PC-9 (cell line): ENCODE results near the gene BTAF1. TPM values are rescaled to one million over a fixed set of nuclear protein-coding genes. Genes with fewer than 3 reads are reported as not detected.

Experiments used
- BruUV-seq: library from RNA; stranded (reverse); fragments of 400-500 nt; replicated peaks from 2 replicates; lab custom pipeline; 2021; lab: Mats Ljungman, UMichigan
- CTCF ChIA-PET: fragments of 300-600 bp; sonication (Branson Sonifier 250); formaldehyde crosslinking; loops from one replicate; lab custom pipeline; 2022; ENCODE audit warnings: antibody characterized with exemption; lab: Charles Lee
- POLR2A ChIA-PET: fragments of 300-600 bp; sonication (Branson Sonifier 250); formaldehyde crosslinking; loops from one replicate; lab custom pipeline; 2022; ENCODE audit warnings: antibody characterized with exemption; ENCODE audit not compliant: unreplicated experiment; lab: Charles Lee
- DNase-seq, 2 experiments: peaks; one replicate each; pipeline versions ENCODE4 v3.0.0 to v3.0.0-alpha.2; 2015 to 2022; ENCODE audit warnings: mixed read lengths in 1 of 2
- H2AFZ ChIP-seq: fragments of 200-600 bp; sonication (generic); 2 replicates; pipeline ENCODE4 v1.8.1; 2017; ENCODE audit warnings: antibody characterized with exemption
- H3F3A ChIP-seq: fragments of 200-600 bp; sonication (generic); 2 replicates; pipeline ENCODE4 v1.8.1; 2017; ENCODE audit warnings: antibody characterized with exemption, mild to moderate bottlenecking, low read depth; ENCODE audit not compliant: insufficient read depth
- H3K27ac ChIP-seq: fragments of 200-600 bp; sonication (generic); 2 replicates; pipeline ENCODE4 v1.6.1; 2016; ENCODE audit warnings: mixed run types
- H3K27me3 ChIP-seq: fragments of 200-600 bp; sonication (generic); 2 replicates; pipeline ENCODE4 v1.6.1; 2016; ENCODE audit warnings: low read depth, mixed run types; ENCODE audit not compliant: insufficient read depth
- H3K36me3 ChIP-seq: fragments of 200-600 bp; sonication (generic); 2 replicates; pipeline ENCODE4 v1.6.1; 2016; ENCODE audit warnings: low read depth, mixed run types
- H3K4me1 ChIP-seq: fragments of 200-600 bp; sonication (generic); replicated peaks from 2 replicates; pipeline ENCODE4 v1.6.1; 2016; ENCODE audit warnings: mixed run types; ENCODE audit not compliant: insufficient read depth
- H3K4me2 ChIP-seq: fragments of 200-600 bp; sonication (generic); 2 replicates; pipeline ENCODE4 v1.6.1; 2017; ENCODE audit warnings: mixed run types
- H3K4me3 ChIP-seq: fragments of 200-600 bp; sonication (generic); 2 replicates; pipeline ENCODE4 v1.6.1; 2016; ENCODE audit warnings: mixed run types
- H3K79me2 ChIP-seq: fragments of 200-600 bp; sonication (generic); 2 replicates; pipeline ENCODE4 v1.6.1; 2017; ENCODE audit warnings: low read depth, mixed run types
- H3K9me2 ChIP-seq: fragments of 200-600 bp; sonication (generic); 2 replicates; pipeline ENCODE4 v1.8.1; 2017; ENCODE audit warnings: mild to moderate bottlenecking; ENCODE audit not compliant: insufficient read depth
- H3K9me3 ChIP-seq: fragments of 200-600 bp; sonication (generic); 2 replicates; pipeline ENCODE4 v1.8.1; 2016; ENCODE audit warnings: low read depth; ENCODE audit not compliant: insufficient read depth
- H4K20me1 ChIP-seq: fragments of 200-600 bp; sonication (generic); 2 replicates; pipeline ENCODE4 v1.8.1; 2017; ENCODE audit not compliant: insufficient read depth
- EZH2 ChIP-seq: fragments of 200-600 bp; sonication (generic); IDR thresholded peaks from 2 replicates; pipeline ENCODE4 v1.8.0; 2017; ENCODE audit warnings: antibody characterized with exemption, low read depth
- intact Hi-C: fragments of 100-400 bp; cut with micrococcal nuclease; formaldehyde crosslinking; loops from one replicate; pipeline ENCODE4 v1.10.0; 2022; ENCODE audit not compliant: unreplicated experiment
- total RNA-seq: library from RNA; stranded (reverse); gene quantifications from 2 replicates; pipeline ENCODE4 v1.2.3, GENCODE V29; 2021
- TF ChIP-seq, protein P1 (sequence below): fragments of 200-600 bp; sonication (generic); conservative IDR thresholded peaks from 2 replicates; pipeline ENCODE4 v1.6.1; 2017; ENCODE audit warnings: mixed run types, antibody characterized with exemption, mild to moderate bottlenecking, moderate library complexity

Gene BTAF1
- total RNA-seq, 1 experiment from 2014 or later: 19.0 TPM

DNA sequence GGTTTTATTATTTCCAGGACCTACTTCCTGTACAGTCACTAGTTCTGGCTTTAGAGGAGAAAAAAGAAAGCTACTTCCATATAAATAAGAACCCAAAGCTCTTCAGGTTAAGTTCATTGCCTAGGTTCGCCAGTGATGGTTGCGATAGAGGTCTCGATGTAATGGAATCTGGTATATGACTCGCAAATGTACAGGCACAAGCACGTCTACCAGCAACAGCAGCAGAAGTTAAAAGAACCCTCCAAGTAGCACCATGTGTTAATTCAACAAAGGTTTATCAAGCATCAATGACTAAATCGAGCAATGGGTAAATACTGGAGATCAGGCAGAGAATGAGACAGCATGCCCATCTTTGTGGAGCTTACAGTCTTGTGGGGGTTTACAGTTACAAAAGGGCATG lies 155.4 kb downstream of the BTAF1 start:
- BruUV-seq: no TSS peak
- H3K4me3 ChIP-seq: no peak overlapping the region
- no peaks in the 10 kb centered on the region for H3K79me2 ChIP-seq
- no peaks in the 10 kb centered on the region for H3K9me2 ChIP-seq
- TF ChIP-seq, protein P1, sequence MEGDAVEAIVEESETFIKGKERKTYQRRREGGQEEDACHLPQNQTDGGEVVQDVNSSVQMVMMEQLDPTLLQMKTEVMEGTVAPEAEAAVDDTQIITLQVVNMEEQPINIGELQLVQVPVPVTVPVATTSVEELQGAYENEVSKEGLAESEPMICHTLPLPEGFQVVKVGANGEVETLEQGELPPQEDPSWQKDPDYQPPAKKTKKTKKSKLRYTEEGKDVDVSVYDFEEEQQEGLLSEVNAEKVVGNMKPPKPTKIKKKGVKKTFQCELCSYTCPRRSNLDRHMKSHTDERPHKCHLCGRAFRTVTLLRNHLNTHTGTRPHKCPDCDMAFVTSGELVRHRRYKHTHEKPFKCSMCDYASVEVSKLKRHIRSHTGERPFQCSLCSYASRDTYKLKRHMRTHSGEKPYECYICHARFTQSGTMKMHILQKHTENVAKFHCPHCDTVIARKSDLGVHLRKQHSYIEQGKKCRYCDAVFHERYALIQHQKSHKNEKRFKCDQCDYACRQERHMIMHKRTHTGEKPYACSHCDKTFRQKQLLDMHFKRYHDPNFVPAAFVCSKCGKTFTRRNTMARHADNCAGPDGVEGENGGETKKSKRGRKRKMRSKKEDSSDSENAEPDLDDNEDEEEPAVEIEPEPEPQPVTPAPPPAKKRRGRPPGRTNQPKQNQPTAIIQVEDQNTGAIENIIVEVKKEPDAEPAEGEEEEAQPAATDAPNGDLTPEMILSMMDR: no peak
- TF ChIP-seq EZH2: no peak
- ChIA-PET POLR2A (no interaction called here), CTCF (no interaction called here)
- no peak overlapping the region for H3K27ac ChIP-seq
- H4K20me1 ChIP-seq: no peaks in the 10 kb centered on the region
- H3K27me3 ChIP-seq: no peaks in the 10 kb centered on the region
- no peak for DNase-seq
- no peaks in the 10 kb centered on the region for H3K9me3 ChIP-seq
- H3K4me2 ChIP-seq: no peak overlapping the region
- H3F3A ChIP-seq: no peaks in the 10 kb centered on the region
- intact Hi-C loops: no loop called here
- no peaks in the 10 kb centered on the region for H3K36me3 ChIP-seq
- H2AFZ ChIP-seq: no peak overlapping the region
- no peaks in the 10 kb centered on the region for H3K4me1 ChIP-seq

Other genes starting within 250 kb of the BTAF1 start
- 22.1 and 25.4 TPM in 2 replicates for gene TNKS2, start 125.3 kb upstream of the BTAF1 start, total RNA-seq
- gene FGFBP3, start 14.3 kb upstream of the BTAF1 start, total RNA-seq: 0.68 and 1.0 TPM in 2 replicates